HG02759 (cell line): ENCODE measurements around the gene FHIT.

Experiments
- ATAC-seq: cut with Tn5 transposase; IDR thresholded peaks from one replicate; pipeline ENCODE4 v1.9.1; 2021; ENCODE audit warnings: mild to moderate bottlenecking, moderate library complexity; ENCODE audit not compliant: unreplicated experiment

The FHIT gene

GRCh38 chr3:60313231-60313798 lies 937.9 kb downstream of the FHIT start:
- no peak for ATAC-seq

GRCh38 chr3:60309539-60310268 lies 941.5 kb downstream of the FHIT start:
- ATAC-seq: no peak

- no peak for ATAC-seq
Measured at GRCh38 chr3:60308808-60309207, 942.4 kb downstream of the FHIT start.

GRCh38 chr3:60307562-60308199 lies 943.6 kb downstream of the FHIT start:
- ATAC-seq: no peak

- ATAC-seq: no peak
Measured at GRCh38 chr3:60304112-60304511, 947.1 kb downstream of the FHIT start.

- no peak for ATAC-seq
Measured at GRCh38 chr3:60303160-60303559, 948.1 kb downstream of the FHIT start.

- no peak for ATAC-seq
Measured at GRCh38 chr3:60301142-60301541, 950.1 kb downstream of the FHIT start.

GRCh38 chr3:60298141-60298540 lies 953.1 kb downstream of the FHIT start:
- ATAC-seq: no peak

GRCh38 chr3:60294181-60294580 lies 957.1 kb downstream of the FHIT start:
- ATAC-seq: no peak

GRCh38 chr3:60291115-60291514 lies 960.1 kb downstream of the FHIT start:
- ATAC-seq: no peak

- ATAC-seq: no peak
Measured at GRCh38 chr3:60290122-60290492, 961.1 kb downstream of the FHIT start.

GRCh38 chr3:60289341-60290121 lies 961.7 kb downstream of the FHIT start:
- no peak for ATAC-seq

- ATAC-seq: no peak
Measured at GRCh38 chr3:60282866-60283265, 968.4 kb downstream of the FHIT start.

- no peak for ATAC-seq
Measured at GRCh38 chr3:60281970-60282369, 969.3 kb downstream of the FHIT start.

- ATAC-seq: no peak
Measured at GRCh38 chr3:60277361-60277800, 973.9 kb downstream of the FHIT start.

- ATAC-seq: no peak
Measured at GRCh38 chr3:60276615-60277014, 974.6 kb downstream of the FHIT start.

GRCh38 chr3:60274646-60275045 lies 976.6 kb downstream of the FHIT start:
- no peak for ATAC-seq

- ATAC-seq: no peak
Measured at GRCh38 chr3:60274098-60274497, 977.2 kb downstream of the FHIT start.

- no peak for ATAC-seq
Measured at GRCh38 chr3:60269829-60270266, 981.4 kb downstream of the FHIT start.

- no peak for ATAC-seq
Measured at GRCh38 chr3:60269377-60269776, 981.9 kb downstream of the FHIT start.

GRCh38 chr3:60268123-60268522 lies 983.1 kb downstream of the FHIT start:
- no peak for ATAC-seq
